H1 (cell line): ENCODE measurements around the gene DUSP7. TPM values are rescaled to one million over a fixed set of nuclear protein-coding genes. Genes with fewer than 3 reads are reported as not detected.

ENCODE experiments used
- CBX8 ChIP-seq: fragments of 300-800, 300-1000 bp; sonication (generic); IDR thresholded peaks from 2 replicates; pipeline ENCODE4 v1.7.1; 2016; ENCODE audit warnings: low read depth, low read length, borderline replicate concordance
- HDAC2 ChIP-seq, 2 experiments: fragments of 300-600 bp in 1 of 2; sonication (generic) in 1 of 2; IDR thresholded peaks; 2 replicates each; pipeline ENCODE4 v1.6.1; 2011 to 2012; ENCODE audit warnings: low read depth in 2 of 2, low read length in 2 of 2, mild to moderate bottlenecking in 2 of 2, moderate library complexity in 2 of 2, borderline replicate concordance in 1 of 2, inconsistent platforms in 1 of 2
- NRF1 ChIP-seq: IDR thresholded peaks from 2 replicates; pipeline ENCODE4 v1.6.1; 2011; ENCODE audit warnings: mild to moderate bottlenecking, low read depth, low read length, improper control_type of control experiment
- PHF8 ChIP-seq: fragments of 200-600 bp; sonication (generic); conservative IDR thresholded peaks from 2 replicates; pipeline ENCODE4 v1.7.1; 2012; ENCODE audit warnings: low read depth, mild to moderate bottlenecking, inconsistent platforms, low read length, moderate library complexity
- polyA plus RNA-seq, 7 experiments: library from polyadenylated mRNA; depleted of rRNA in 3 of 7; stranded (reverse) in 5 of 7; unstranded in 2 of 7; fragments of >200 nt in 5 of 7; fragments of 200-250 nt in 2 of 7; gene quantifications; 1 replicate in 5 of 7; 2 replicates in 1 of 7; 4 replicates in 1 of 7; pipeline versions ENCODE4 v1.2.1 to v1.2.3, GENCODE V29; 2011 to 2013; ENCODE audit warnings: missing spikeins in 2 of 7, mixed read lengths in 2 of 7
- total RNA-seq: library from RNA; stranded (reverse); fragmentation: NEBNext Ultra II Directional; extraction: Animal tissue kit (Norgen Biotek cat#: 25700); gene quantifications from 2 replicates; pipeline ENCODE4 v1.2.1, GENCODE V29; 2021

DUSP7 gene
- total and polyA plus RNA-seq, 2 of the 8 experiments (the other 6 are each of a cell fraction or from before 2014, with no cell fraction given), result 19.4 to 24.9 TPM

DNA sequence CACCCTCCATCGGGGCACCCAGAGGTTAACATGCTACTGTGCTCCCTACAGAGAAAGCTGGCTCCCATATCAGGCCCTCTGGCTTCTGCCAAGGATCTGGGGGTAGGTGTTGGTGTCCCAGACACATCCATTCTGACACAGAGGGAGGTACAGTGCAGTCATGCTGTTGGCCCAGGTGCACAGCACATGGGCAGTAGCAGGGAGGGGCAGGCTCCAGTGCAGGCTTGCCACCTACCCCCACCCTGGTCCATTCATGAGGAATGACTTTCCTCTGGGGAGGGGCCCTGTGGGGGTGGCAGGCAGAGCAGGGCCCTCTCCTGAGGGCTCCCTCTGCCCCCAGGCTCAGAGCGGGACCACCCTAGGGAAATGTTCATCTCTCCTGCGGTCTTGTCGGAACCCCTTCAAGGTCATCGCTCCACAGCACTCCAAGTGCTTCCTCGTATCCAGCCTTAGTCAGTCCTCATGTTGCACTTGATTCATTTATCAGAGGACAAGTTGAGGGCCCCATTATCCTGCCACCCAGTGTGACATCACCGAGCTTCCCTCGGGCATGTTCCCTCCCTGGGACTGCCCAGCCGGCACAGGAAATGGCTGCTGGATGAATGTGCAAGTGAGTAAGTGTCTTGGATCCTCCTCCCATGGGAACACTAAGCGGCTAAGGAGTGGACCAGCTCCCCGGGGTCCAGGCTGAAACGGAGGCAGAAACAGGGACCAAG, 10.0 kb downstream of the DUSP7 start (continued):
- TF ChIP-seq HDAC2 (IDR thresholded peaks at IDR 0.05; ENCODE audit: borderline replicate concordance in 1 of 2, low read depth in 2 of 2, low read length in 2 of 2) (no peak), NRF1 (no peak), CBX8 (no peak), PHF8 (no peak)
